Ascending aorta (tissue), 2 donors: Measurements from ENCODE around the gene CPHXL. TPM values are rescaled to one million over a fixed set of nuclear protein-coding genes. Genes with fewer than 3 reads are reported as not detected.

ENCODE experiments used
- DNase-seq, 2 donors: peaks; one replicate each; pipeline ENCODE4 v3.0.0-alpha.2; 2019; ENCODE audit warnings: low spot score in 2 of 2
- H3K27ac ChIP-seq, 2 donors: fragments of 200-600 bp; sonication (generic); one replicate each; pipeline ENCODE4 v1.5.1; 2016 to 2017; ENCODE audit warnings: mild to moderate bottlenecking in 1 of 2
- H3K27me3 ChIP-seq: fragments of 200-600 bp; sonication (generic); one replicate; pipeline ENCODE4 v1.5.1; 2017
- H3K36me3 ChIP-seq, 2 donors: fragments of 200-600 bp; sonication (generic); one replicate each; pipeline ENCODE4 v1.5.1; 2016
- H3K4me1 ChIP-seq, 2 donors: fragments of 200-600 bp; sonication (generic); one replicate each; pipeline ENCODE4 v1.5.1; 2016 to 2017; ENCODE audit warnings: mild to moderate bottlenecking in 1 of 2
- H3K4me3 ChIP-seq, 2 donors: fragments of 200-600 bp; sonication (generic); one replicate each; pipeline ENCODE4 v1.5.1; 2016 to 2017; ENCODE audit warnings: mild to moderate bottlenecking in 1 of 2
- H3K9me3 ChIP-seq, 2 donors: fragments of 200-600 bp; sonication (generic); one replicate each; pipeline ENCODE4 v1.5.1; 2016
- intact Hi-C: fragments of 100-400 bp; cut with DNase I; formaldehyde crosslinking; loops from one replicate; pipeline ENCODE4 v1.15.1; 2023
- total RNA-seq: library from RNA; depleted of rRNA; stranded (reverse); fragments of >200 nt; gene quantifications from one replicate; pipeline ENCODE4 v1.1.0, GENCODE V29; 2016
- TF ChIP-seq, protein P1 (sequence below), 3 experiments: fragments of 200-600 bp in 2 of 3; fragments of 450-650 bp in 1 of 3; sonication (generic) in 2 of 3; IDR thresholded peaks; one replicate each; pipeline ENCODE4 v1.5.1; 2016 to 2019; ENCODE audit warnings: antibody characterized with exemption in 3 of 3, mild to moderate bottlenecking in 1 of 3, moderate library complexity in 1 of 3

Gene CPHXL
- total RNA-seq, 1 donor from 2014 or later: not detected

DNA sequence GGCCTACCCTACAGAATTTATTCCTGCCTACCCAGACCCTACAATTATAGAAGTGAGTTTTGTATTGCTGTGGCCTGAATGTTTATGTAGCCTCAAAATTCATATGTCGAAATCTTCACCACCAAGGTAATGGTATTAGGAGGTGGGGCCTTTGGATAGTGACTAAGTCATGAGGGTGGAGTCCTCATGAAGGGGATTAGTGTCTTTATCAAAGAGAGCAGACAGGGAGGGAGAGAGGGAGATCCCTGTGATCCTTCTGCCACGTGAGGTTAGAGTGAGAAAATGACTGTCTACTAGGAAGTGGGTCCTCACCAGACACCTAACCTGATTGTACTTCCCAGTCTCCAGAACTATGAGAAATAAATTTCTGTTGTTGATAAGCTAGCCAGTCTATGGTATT lies 24.0 kb downstream of the CPHXL start:
- Histone ChIP-seq H3K4me1 (no peaks in the 10 kb centered on the region), H3K27me3 (no peaks in the 10 kb centered on the region), H3K4me3 (no peak overlapping the region), H3K9me3 (no peaks in the 10 kb centered on the region), H3K27ac (no peak overlapping the region), H3K36me3 (no peaks in the 10 kb centered on the region)
- intact Hi-C loops: no loop called here
- TF ChIP-seq, protein P1, sequence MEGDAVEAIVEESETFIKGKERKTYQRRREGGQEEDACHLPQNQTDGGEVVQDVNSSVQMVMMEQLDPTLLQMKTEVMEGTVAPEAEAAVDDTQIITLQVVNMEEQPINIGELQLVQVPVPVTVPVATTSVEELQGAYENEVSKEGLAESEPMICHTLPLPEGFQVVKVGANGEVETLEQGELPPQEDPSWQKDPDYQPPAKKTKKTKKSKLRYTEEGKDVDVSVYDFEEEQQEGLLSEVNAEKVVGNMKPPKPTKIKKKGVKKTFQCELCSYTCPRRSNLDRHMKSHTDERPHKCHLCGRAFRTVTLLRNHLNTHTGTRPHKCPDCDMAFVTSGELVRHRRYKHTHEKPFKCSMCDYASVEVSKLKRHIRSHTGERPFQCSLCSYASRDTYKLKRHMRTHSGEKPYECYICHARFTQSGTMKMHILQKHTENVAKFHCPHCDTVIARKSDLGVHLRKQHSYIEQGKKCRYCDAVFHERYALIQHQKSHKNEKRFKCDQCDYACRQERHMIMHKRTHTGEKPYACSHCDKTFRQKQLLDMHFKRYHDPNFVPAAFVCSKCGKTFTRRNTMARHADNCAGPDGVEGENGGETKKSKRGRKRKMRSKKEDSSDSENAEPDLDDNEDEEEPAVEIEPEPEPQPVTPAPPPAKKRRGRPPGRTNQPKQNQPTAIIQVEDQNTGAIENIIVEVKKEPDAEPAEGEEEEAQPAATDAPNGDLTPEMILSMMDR (IDR thresholded peaks at IDR 0.05): no peak
- DNase-seq: no peak

DNA sequence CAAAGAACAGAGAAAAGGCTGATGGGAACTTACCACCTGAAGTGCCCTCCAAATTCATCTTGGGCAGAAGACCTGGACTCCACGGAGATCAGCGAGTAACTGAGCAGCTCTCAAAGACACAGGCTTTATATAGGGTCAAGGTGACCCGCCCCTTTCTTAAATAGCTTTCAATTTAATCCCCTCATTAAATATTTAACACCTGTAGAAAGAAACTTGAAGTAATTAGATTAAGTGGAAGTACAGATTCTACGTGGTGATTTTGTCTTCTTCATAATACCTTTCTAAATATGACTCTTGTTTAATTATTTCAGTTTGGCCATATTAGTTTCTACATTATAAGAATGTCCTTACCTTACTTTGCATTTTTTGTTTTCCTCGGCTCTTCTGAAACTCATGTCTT lies 24.9 kb downstream of the CPHXL start, which contains the start of gene DUXB:
Gene DUXB, minus strand, starts transcription at position 101 of the 400 bp plus-strand sequence. Its CDS starts 43 bp downstream, at position 58.
- intact Hi-C loops: no loop called here
- TF ChIP-seq, protein P1 (IDR thresholded peaks at IDR 0.05): no peak
- Histone ChIP-seq H3K9me3 (no peaks in the 10 kb centered on the region), H3K4me3 (no peak within 1 kb of the TSS), H3K36me3 (no peaks in the 10 kb centered on the region), H3K27me3 (no peaks in the 10 kb centered on the region), H3K27ac (no peak within 1 kb of the TSS), H3K4me1 (no peaks in the 10 kb centered on the region)
- DNase-seq: no peak

- Histone ChIP-seq H3K4me3 (no peak overlapping the region), H3K9me3 (no peaks in the 10 kb centered on the region), H3K4me1 (no peaks in the 10 kb centered on the region), H3K27ac (no peak overlapping the region), H3K27me3 (no peaks in the 10 kb centered on the region), H3K36me3 (no peaks in the 10 kb centered on the region)
- intact Hi-C loops: no loop called here
- no peak for DNase-seq
- TF ChIP-seq, protein P1 (IDR thresholded peaks at IDR 0.05): no peak
Measured at GRCh38 chr16:75697571-75697970, 28.7 kb downstream of the CPHXL start.

DNA sequence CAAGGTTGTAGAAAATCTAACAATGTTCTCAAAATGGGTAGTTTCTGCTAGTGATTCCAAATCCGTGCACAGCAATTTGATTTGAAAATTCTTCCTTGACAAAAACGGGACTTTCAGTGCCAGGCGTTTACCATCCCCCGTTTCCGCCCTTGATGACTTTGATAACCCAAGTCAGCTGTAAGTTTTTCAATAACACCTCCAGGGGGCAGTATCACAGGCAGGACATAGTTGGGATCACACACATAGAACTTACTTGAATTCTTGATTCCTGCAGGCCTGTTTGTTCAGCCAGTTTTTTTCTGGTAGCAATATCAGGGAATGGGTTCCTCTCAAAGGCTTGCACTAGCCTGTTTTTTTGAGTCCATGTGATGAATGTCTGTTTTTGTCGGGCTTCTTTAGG lies 30.6 kb downstream of the CPHXL start:
- no peak for DNase-seq
- Histone ChIP-seq H3K9me3 (no peaks in the 10 kb centered on the region), H3K27ac (no peak overlapping the region), H3K27me3 (no peaks in the 10 kb centered on the region), H3K4me1 (no peaks in the 10 kb centered on the region), H3K36me3 (no peaks in the 10 kb centered on the region), H3K4me3 (no peak overlapping the region)
- TF ChIP-seq, protein P1 (IDR thresholded peaks at IDR 0.05): peak in 1 of 3 experiments; percentile 15
- intact Hi-C loops: no loop called here

DNA sequence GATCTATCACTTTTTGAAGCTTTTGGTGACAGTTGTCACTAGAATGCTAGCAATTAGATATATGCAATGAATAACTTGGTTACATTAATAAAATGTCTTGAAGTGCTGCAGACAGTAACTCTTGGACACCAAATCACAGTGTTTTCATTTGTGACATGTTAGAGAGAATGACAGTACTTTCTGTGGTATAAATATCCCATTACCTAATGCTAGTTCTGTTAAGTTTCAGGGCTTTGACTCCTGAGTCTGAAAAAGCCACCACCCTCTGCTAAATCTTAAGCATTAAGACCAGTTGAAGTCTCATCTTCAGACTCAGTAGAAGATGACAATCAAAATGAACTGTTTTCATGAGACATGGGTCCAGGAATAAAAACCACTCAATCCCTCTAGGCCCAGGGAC lies 38.9 kb downstream of the CPHXL start:
- Histone ChIP-seq H3K4me1 (no peaks in the 10 kb centered on the region), H3K36me3 (no peaks in the 10 kb centered on the region), H3K9me3 (no peaks in the 10 kb centered on the region), H3K27ac (no peak overlapping the region), H3K27me3 (no peaks in the 10 kb centered on the region), H3K4me3 (no peak overlapping the region)
- TF ChIP-seq, protein P1 (IDR thresholded peaks at IDR 0.05): no peak
- intact Hi-C loops: no loop called here
- DNase-seq: no peak

- no peaks in the 10 kb centered on the region for H3K27me3 ChIP-seq
- H3K36me3 ChIP-seq: no peaks in the 10 kb centered on the region
- intact Hi-C loops: no loop called here
- no peak for DNase-seq
- H3K9me3 ChIP-seq: no peaks in the 10 kb centered on the region
- no peaks in the 10 kb centered on the region for H3K4me1 ChIP-seq
- TF ChIP-seq, protein P1 (IDR thresholded peaks at IDR 0.05): no peak
- no peak overlapping the region for H3K27ac ChIP-seq
- no peak overlapping the region for H3K4me3 ChIP-seq
Measured at GRCh38 chr16:75682308-75682707, 44.0 kb downstream of the CPHXL start.
